Endodermal cell (in vitro differentiated cells): Measurements from ENCODE around the gene KIAA1210. TPM values are rescaled to one million over a fixed set of nuclear protein-coding genes. Genes with fewer than 3 reads are reported as not detected.

ENCODE experiments used
- DNase-seq: peaks from one replicate; pipeline ENCODE4 v3.0.0-alpha.2; 2017
- H3K27ac ChIP-seq: 2 replicates; pipeline ENCODE4 v1.5.1; 2013; ENCODE audit warnings: mild to moderate bottlenecking, low read depth, low read length, moderate library complexity
- H3K27me3 ChIP-seq: 2 replicates; pipeline ENCODE4 v1.6.1; 2013; ENCODE audit warnings: mild to moderate bottlenecking, low read length, moderate library complexity; ENCODE audit not compliant: insufficient read depth, control insufficient read depth, poor library complexity, severe bottlenecking
- H3K36me3 ChIP-seq: 2 replicates; pipeline ENCODE4 v1.7.0; 2013; ENCODE audit warnings: mild to moderate bottlenecking, low read length, moderate library complexity; ENCODE audit not compliant: control insufficient read depth, insufficient read depth
- H3K4me1 ChIP-seq: one replicate; pipeline ENCODE4 v1.7.0; 2013; ENCODE audit warnings: low read length; ENCODE audit not compliant: control insufficient read depth, insufficient read depth
- H3K4me3 ChIP-seq: 2 replicates; pipeline ENCODE4 v1.5.1; 2013; ENCODE audit warnings: mild to moderate bottlenecking, low read length, moderate library complexity
- H3K9ac ChIP-seq: 2 replicates; pipeline ENCODE4 v1.6.1; 2013; ENCODE audit warnings: mild to moderate bottlenecking, low read length, moderate library complexity; ENCODE audit not compliant: poor library complexity, severe bottlenecking; ENCODE audit errors: extremely low read depth
- H3K9me3 ChIP-seq: 2 replicates; pipeline ENCODE4 v1.6.1; 2013; ENCODE audit warnings: mild to moderate bottlenecking, low read length, moderate library complexity; ENCODE audit not compliant: control insufficient read depth
- H3K27ac Mint-ChIP-seq: 2 replicates; pipeline ENCODE4 v1.8.0; 2020; ENCODE audit warnings: mixed read lengths
- H3K27me3 Mint-ChIP-seq: 2 replicates; pipeline ENCODE4 v1.8.0; 2021; ENCODE audit warnings: mild to moderate bottlenecking, mixed read lengths; ENCODE audit not compliant: insufficient read depth
- H3K36me3 Mint-ChIP-seq: 2 replicates; pipeline ENCODE4 v1.8.0; 2020; ENCODE audit warnings: low read depth, mixed read lengths
- H3K4me1 Mint-ChIP-seq: 2 replicates; pipeline ENCODE4 v1.8.0; 2020; ENCODE audit warnings: mixed read lengths
- H3K4me3 Mint-ChIP-seq: 2 replicates; pipeline ENCODE4 v1.8.0; 2020; ENCODE audit warnings: mild to moderate bottlenecking, moderate library complexity, mixed read lengths
- H3K9me3 Mint-ChIP-seq: 2 replicates; pipeline ENCODE4 v1.8.0; 2020; ENCODE audit warnings: mild to moderate bottlenecking, mixed read lengths
- CTCF ChIP-seq: fragments of 200-600 bp; sonication (generic); conservative IDR thresholded peaks from 2 replicates; pipeline ENCODE4 v1.5.0; 2021; ENCODE audit warnings: antibody characterized with exemption, mild to moderate bottlenecking
- WGBS, 2 experiments: methylation state at CpG; one replicate each; pipeline versions ENCODE4 v1.1.5 to v1.1.7; 2013; ENCODE audit warnings: missing lambda C conversion rate in 2 of 2, mixed read lengths in 1 of 2; ENCODE audit not compliant: insufficient coverage in 1 of 2, insufficient read length in 1 of 2; 5-methylcytosine and 5-hydroxymethylcytosine counted together
- total RNA-seq, 2 donors: library from RNA; stranded (reverse); fragmentation: NEBNext Ultra II Directional in 1 of 2; extraction: Animal tissue kit (Norgen Biotek cat#: 25700) in 1 of 2; gene quantifications; 2 replicates in 1 of 2; 3 replicates in 1 of 2; pipeline ENCODE4 v1.2.1, GENCODE V29; 2021

KIAA1210 gene
- total RNA-seq, 2 donors from 2014 or later, result not detected

GRCh38 chrX:119041175-119041574, 86.4 kb downstream of the KIAA1210 start:
- H3K4me3 ChIP-seq, result no peak overlapping the region
- H3K4me1 Mint-ChIP-seq, result peaks cover 15% of the 10 kb centered on the region
- no peak overlapping the region for H3K4me3 Mint-ChIP-seq
- H3K9ac ChIP-seq, result no peak overlapping the region
- H3K27ac ChIP-seq, result no peak overlapping the region
- no peaks in the 10 kb centered on the region for H3K27me3 ChIP-seq
- no peak for TF ChIP-seq CTCF
- H3K27ac Mint-ChIP-seq, result peak overlapping the region; percentile 48
- no peaks in the 10 kb centered on the region for H3K36me3 Mint-ChIP-seq
- H3K36me3 ChIP-seq, result no peaks in the 10 kb centered on the region
- no peaks in the 10 kb centered on the region for H3K27me3 Mint-ChIP-seq
- no peaks in the 10 kb centered on the region for H3K9me3 ChIP-seq
- WGBS, 2 experiments, result 49% methylated on average over 3 of the region's 4 CpGs; no CpG with 5 or more reads in 1 of the 2 experiments
- DNase-seq, result no peak
- H3K9me3 Mint-ChIP-seq, result peaks cover 52% of the 10 kb centered on the region
- peaks cover 11% of the 10 kb centered on the region for H3K4me1 ChIP-seq

- Mint-ChIP-seq H3K27me3 (no peaks in the 10 kb centered on the region), H3K4me1 (peaks cover 15% of the 10 kb centered on the region), H3K27ac (peak overlapping the region; percentile 46), H3K9me3 (peaks cover 52% of the 10 kb centered on the region), H3K36me3 (no peaks in the 10 kb centered on the region), H3K4me3 (no peak overlapping the region)
- no peak for TF ChIP-seq CTCF
- Histone ChIP-seq H3K4me3 (no peak overlapping the region), H3K27me3 (no peaks in the 10 kb centered on the region), H3K4me1 (peaks cover 11% of the 10 kb centered on the region), H3K27ac (no peak overlapping the region), H3K9ac (no peak overlapping the region), H3K36me3 (no peaks in the 10 kb centered on the region), H3K9me3 (no peaks in the 10 kb centered on the region)
- 61% methylated on average over 6 of the region's 6 CpGs; no CpG with 5 or more reads in 1 of the 2 experiments for WGBS, 2 experiments
- DNase-seq, result peak; percentile 43
These were observed 87.2 kb downstream of the KIAA1210 start for GRCh38 chrX:119040432-119040831.

GRCh38 chrX:119036107-119037029, 91.2 kb downstream of the KIAA1210 start:
- no peaks in the 10 kb centered on the region for H3K36me3 ChIP-seq
- H3K9me3 ChIP-seq, result peaks cover 6% of the 10 kb centered on the region
- no peak overlapping the region for H3K4me3 ChIP-seq
- Mint-ChIP-seq H3K27me3 (no peaks in the 10 kb centered on the region), H3K36me3 (peaks cover 5% of the 10 kb centered on the region), H3K4me1 (peaks cover 14% of the 10 kb centered on the region), H3K4me3 (no peak overlapping the region), H3K9me3 (peaks cover 67% of the 10 kb centered on the region), H3K27ac (no peak overlapping the region)
- H3K27ac ChIP-seq, result no peak overlapping the region
- no peaks in the 10 kb centered on the region for H3K27me3 ChIP-seq
- DNase-seq, result no peak
- TF ChIP-seq CTCF, result no peak
- peaks cover 7% of the 10 kb centered on the region for H3K4me1 ChIP-seq
- no peak overlapping the region for H3K9ac ChIP-seq
- 80% methylated on average over 3 of the region's 4 CpGs; no CpG with 5 or more reads in 1 of the 2 experiments for WGBS, 2 experiments
